Stimulated activated CD8-positive, alpha-beta memory T cell treated with anti-CD3 and anti-CD28 coated beads, Interleukin-4, amount 100 ng/mL, for 24 hours (primary cell): ENCODE measurements around the gene CSNK2A3.

ENCODE experiments used
- DNase-seq: peaks from one replicate; pipeline ENCODE4 v3.0.0-alpha.2; 2020; ENCODE audit warnings: low read depth

CSNK2A3 gene

GRCh38 chr11:11335043-11335442, 18.0 kb downstream of the CSNK2A3 start:
- no peak for DNase-seq

GRCh38 chr11:11334607-11335006, 18.4 kb downstream of the CSNK2A3 start:
- no peak for DNase-seq

DNA sequence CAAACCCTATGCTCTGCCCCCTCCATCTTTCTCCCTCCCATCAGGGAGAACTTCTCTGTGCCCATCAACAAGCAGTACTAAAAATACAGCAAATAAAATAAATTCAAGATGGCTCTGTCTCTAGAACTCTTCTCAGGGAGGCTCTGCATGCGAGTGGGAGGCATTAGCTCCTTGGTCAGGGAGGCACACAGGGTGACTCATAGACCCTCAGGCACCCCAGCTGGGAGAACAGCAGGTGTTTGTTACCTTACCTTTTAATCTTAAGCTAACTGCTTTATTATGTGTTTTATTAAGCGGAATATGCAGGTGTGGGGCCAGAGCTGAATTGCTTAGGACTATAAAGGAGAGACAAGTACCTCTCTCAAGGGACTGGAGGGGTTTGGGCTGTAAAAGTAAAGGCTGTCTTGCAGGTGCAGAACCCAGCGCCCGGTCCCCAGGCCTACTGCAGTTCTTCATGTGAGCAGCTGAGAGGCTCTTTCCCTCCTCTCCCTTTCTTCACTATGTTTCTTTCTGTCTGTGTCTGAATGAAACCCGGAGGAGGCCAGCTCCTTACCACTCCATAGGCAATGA, 20.8 kb downstream of the CSNK2A3 start:
- no peak for DNase-seq

- no peak for DNase-seq
Measured at GRCh38 chr11:11329062-11329806, 23.8 kb downstream of the CSNK2A3 start.

GRCh38 chr11:11324090-11324489, 29.0 kb downstream of the CSNK2A3 start:
- DNase-seq, result no peak

DNA sequence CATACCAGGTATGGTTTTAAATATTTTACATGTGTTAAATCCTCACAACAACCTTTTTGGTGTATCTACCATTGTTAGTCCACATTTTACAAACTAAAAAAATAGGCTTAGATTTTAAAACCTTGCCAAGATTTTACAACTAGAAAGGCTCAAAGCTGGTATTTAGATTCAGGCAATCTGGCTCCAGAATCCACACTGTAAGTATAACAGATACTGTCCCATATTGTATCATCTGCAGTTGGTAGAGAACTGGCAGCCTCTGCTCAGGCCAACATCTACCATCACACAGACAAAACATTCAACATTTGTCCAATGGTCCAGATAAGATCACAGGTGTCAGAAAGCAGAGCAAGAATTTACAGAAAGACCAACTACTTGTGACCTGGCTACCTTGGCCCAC, 30.9 kb downstream of the CSNK2A3 start:
- DNase-seq, result no peak

DNA sequence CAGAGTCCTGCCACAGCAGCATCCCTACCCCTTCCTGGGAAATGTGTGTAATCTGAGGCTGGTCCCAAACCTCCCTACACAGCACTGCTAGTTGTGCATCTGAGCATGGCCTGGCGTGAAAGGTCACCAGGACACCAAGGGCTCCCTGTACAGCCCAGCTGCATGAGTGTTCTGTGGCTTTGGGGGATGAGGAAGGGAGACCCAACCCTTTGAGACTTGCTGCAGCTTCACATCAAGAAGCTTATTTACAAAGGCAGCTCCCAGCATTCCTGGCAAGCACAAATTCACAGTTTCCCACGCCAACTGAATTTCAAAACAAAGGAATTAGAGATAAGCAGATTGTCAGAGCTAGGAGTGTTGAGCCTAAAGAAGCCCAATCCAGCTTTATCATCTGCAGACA, 32.2 kb downstream of the CSNK2A3 start:
- DNase-seq, result no peak

DNA sequence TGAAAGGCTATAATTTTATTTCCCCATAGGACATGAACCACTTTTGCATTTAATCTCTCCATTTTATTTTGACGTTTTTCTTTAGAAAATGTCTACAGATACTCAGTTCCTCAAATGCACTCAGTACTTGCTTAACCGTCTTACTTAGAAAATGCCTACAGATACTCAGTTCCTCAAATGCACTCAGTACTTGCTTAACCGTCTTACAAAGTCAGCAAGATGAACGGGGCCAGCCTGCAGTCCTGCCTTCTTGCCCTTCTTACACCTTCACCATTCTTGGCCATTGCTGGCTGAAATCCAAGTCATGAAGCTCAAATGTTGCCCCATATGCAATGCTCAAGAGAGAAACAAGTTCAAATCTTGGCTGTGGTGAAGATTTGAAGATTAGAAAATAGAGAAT, 34.1 kb downstream of the CSNK2A3 start:
- DNase-seq, result no peak

GRCh38 chr11:11318461-11318860, 34.6 kb downstream of the CSNK2A3 start:
- no peak for DNase-seq

DNA sequence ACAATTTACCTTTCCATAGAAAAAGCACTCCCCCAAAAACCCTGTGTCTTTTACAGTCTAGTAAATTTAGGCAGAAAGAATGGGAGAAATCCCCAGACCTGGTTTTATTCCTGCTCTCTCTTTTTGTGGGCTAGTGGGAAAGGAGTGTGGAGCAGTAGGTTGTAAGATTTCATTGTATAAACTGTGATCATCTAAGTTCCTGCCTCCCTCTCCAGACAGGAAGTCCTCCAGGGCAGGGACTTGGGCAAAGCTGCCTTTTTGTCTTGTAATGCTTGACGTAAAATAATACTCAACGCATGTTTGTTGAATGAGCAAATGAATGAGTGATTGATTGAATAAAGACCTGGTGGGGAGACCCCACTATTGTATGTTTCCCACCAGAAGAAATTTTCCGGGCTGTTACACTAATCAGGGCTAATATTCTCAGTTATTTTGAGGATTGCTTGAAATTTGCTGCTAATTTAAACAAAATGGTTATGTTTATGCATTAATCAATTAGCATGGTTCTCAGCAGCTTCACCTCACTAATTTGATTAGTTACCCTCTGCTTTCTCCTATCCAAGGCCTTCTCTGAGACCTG, 36.3 kb downstream of the CSNK2A3 start:
- no peak for DNase-seq

DNA sequence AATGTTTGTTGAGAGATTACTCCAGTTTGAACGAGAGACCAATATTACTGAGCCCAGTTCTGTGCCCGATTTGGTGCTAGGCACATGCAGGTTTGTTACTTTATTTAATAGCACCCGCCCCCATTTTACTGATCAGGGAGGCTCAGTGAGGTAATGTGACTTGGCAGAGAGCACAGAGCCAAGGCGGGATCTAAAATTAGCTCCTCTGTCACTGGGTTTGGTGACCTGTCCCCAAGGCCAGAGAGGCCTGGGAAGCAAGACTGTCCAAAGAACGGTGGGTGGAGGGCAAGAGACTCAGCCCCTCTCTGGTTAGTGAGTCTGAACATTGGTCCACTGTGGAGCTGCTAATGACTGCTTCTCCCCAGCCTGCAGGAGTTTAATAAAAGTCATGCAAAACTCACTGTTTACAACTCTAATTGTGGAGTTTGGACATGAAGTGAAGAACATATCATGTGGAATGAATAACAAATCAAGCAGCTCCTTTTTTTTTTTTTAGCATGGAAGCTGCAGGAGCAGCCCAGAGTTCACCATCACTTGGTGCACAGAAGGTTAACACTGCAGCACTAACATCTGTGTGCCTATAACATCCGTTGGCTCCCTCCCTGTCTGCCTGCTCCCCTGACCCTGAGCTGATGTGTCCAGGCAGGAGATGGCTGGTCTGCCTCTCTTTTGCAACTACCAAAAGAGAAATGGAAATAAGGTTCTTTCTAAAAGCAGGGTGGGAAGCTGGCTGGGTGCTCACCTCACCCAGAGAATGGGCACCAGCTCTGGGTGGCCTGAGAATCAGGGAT, 39.0 kb downstream of the CSNK2A3 start:
- DNase-seq, result no peak

DNA sequence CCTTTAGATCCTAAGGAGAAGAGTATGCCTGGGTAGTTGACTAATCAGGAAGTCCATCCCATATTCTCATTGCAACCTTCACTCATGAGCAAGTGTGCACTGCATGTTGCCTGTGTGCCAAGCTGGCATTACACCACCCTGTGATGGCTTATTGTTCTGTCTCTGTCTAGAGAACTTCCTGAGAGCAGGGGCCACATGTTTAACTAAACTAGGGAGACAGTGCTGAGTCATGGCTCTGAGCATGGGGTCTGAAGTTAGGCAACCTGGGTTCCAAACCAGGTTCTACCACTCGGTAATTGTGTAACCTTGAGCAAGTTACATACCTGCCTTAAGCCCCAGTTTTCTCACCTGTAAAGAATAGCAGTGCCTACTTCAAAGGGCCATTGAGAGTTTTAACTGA, 39.6 kb downstream of the CSNK2A3 start:
- no peak for DNase-seq

GRCh38 chr11:11312738-11313137, 40.3 kb downstream of the CSNK2A3 start:
- DNase-seq, result no peak

DNA sequence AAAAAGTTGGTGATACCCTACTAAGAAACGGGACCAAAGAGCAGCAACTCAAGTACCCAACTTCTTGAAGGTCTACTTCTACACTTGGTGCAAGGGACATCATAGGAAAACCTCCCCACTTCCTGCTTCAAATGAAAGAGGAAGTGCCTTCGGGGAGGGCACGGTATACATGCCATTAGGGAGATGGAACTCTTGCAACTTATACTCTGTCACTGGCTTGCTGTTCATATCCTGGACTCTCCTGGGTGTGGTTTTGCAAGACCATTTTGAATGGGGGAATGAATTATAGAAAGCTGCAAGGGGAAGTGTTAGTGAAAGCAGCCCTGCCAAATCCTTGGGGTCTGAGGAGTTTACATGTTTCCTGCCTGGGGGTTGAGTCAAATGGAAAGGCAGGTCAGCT, 41.9 kb downstream of the CSNK2A3 start:
- no peak for DNase-seq

DNA sequence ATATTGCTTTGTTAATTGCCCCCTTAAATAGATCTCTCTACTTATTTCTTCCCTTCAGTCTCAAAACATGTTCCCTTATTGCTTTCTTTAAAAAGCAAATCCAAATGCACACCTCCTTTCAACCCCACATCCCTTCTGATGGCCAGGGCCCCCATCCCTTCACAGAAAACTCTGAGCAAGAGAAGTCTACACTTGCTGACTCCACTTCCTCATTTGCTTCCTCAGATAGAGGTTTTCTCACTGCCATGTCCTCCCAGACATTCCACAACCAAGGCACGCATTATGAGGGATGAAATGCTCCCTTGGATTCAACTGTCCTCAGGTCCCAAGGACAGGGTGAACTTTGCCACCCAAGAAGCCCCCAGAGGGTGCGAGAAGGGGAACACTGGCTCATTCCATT, 43.1 kb downstream of the CSNK2A3 start:
- no peak for DNase-seq

DNA sequence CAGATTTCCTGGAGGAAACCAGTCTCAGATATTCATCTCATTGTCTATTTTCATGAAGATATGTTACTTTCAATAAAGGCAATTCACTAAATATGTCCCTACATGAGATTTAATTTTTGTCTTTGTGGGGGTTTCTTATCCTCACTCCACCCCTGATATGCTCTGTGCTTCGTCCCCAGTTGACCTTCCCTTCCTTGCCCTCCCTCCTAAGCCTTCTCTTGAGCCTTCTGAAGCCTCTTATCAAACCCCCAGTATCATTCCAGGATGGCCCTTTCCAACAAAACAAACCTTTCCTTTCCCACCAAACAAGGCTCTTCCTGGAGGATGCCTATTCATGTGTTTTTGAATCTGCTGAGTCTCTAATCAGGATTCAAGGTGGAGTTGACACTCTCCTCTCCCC, 44.8 kb downstream of the CSNK2A3 start:
- DNase-seq, result no peak

DNA sequence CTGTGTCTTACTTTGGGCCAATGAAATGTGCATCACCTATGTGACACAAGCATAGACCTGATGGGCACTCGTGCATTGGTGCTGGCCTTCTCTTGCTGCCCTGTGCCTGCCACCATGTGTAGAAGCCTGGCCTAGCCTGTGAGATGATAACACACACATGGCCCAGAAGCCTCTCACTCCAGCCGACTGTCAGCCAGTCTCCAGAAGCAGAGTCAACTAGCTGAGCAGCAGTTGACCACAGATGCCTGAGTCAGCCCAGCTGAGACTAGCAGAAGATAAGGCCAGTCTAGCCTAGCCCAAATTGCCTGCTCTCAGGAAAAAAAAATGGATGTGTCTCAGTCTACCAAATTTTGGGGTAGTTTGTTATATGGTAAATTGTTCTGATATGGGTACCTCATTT, 46.2 kb downstream of the CSNK2A3 start:
- DNase-seq, result no peak

DNA sequence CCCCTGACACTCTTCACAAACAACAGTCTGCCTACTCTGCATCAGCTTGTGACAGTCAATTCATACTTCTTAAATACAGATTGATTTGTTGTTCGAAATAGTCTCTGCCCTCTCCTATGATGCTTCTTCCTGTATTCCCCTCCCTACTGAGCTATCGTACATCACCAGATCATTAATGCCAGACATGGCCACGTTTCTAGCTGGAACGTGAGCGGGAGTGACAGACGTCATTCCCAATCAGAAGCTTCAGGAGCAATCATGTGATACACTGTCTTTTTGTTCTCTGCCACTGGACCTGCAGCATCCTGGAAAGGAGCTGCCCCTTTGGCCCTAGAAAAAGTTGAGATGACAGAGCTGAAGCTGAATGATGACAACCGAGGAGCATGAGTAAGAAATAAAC, 48.5 kb downstream of the CSNK2A3 start:
- DNase-seq, result no peak

- no peak for DNase-seq
Measured at GRCh38 chr11:11302565-11302964, 50.5 kb downstream of the CSNK2A3 start.
